GM18499 (cell line): ENCODE results near the gene ETFA.

Experiments
- ATAC-seq: cut with Tn5 transposase; IDR thresholded peaks from one replicate; pipeline ENCODE4 v1.9.1; 2021; ENCODE audit warnings: moderate number of reproducible peaks; ENCODE audit not compliant: insufficient read depth, unreplicated experiment

ETFA gene

DNA sequence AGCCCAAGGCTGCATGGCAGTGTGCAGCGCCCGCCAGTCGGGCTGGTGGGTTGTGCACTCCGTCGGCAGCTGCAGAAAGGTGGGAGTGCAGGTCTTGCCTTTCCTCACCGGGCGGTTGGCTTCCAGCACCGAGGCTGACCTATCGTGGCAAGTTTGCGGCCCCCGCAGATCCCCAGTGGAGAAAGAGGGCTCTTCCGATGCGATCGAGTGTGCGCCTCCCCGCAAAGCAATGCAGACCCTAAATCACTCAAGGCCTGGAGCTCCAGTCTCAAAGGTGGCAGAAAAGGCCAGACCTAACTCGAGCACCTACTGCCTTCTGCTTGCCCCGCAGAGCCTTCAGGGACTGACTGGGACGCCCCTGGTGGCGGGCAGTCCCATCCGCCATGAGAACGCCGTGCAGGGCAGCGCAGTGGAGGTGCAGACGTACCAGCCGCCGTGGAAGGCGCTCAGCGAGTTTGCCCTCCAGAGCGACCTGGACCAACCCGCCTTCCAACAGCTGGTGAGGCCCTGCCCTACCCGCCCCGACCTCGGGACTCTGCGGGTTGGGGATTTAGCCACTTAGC, 29.6 kb upstream of the ETFA start:
- ATAC-seq, result no peak

DNA sequence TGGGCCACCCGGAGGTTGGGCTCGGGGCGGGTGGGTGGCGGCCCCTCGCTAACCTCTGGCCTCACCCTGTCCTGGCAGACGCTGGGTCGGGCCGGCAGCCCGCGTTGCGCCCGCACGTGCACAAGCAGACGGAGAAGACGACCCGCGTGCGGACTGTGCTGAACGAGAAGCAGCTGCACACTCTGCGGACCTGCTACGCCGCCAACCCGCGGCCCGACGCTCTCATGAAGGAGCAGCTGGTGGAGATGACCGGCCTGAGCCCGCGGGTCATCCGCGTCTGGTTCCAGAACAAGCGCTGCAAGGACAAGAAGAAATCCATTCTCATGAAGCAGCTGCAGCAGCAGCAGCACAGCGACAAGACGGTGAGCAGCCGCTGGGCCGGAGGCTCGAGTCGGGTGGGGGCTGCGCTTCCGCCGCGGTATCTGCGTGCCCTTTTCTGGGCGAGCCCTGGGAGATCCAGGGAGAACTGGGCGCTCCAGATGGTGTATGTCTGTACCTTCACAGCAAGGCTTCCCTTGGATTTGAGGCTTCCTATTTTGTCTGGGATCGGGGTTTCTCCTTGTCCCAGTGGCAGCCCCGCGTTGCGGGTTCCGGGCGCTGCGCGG, 29.0 kb upstream of the ETFA start:
- ATAC-seq, result no peak

DNA sequence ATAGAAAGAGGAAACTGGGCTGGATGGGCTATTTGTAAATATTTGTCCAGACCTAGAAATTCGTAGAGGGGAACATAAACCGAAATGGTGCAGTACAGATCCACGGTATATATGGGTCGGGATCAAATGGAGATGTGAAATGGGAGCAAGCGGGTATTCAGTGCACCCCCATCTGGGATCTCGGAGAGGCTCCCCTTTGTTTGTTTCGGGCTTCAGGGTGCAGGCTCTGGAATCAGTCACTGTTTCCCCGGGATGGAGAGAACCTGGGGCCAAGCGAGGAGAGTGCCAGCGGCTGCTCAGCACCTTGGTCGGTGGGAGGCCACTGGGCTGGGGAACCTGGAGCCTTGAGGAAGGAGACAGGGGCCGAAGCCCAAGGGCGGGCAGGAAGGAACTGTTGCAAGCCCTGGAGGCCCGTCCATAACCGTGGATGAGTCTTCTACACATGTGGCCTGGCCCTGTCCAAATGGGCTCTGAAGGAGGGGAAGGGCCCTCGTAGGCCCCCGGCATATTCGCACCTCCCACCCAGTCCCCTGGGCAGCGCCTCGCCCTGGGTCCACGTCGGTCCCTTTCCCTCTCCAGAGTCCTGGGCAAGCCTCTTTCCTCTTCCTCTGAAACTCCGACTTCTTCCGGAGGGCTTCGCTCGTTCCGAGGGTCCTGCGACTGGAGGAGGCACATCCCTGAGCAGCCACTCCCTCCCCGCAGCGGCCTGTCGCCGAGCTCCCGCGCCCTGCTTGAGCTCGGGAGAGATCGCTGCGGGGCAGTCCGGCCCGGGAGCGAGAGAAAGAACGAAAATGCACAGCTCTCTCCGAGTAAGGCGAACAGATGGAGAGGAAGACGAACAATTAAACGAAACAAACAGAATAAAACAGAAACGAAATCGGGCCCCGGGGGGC, 28.3 kb upstream of the ETFA start:
- ATAC-seq, result no peak

DNA sequence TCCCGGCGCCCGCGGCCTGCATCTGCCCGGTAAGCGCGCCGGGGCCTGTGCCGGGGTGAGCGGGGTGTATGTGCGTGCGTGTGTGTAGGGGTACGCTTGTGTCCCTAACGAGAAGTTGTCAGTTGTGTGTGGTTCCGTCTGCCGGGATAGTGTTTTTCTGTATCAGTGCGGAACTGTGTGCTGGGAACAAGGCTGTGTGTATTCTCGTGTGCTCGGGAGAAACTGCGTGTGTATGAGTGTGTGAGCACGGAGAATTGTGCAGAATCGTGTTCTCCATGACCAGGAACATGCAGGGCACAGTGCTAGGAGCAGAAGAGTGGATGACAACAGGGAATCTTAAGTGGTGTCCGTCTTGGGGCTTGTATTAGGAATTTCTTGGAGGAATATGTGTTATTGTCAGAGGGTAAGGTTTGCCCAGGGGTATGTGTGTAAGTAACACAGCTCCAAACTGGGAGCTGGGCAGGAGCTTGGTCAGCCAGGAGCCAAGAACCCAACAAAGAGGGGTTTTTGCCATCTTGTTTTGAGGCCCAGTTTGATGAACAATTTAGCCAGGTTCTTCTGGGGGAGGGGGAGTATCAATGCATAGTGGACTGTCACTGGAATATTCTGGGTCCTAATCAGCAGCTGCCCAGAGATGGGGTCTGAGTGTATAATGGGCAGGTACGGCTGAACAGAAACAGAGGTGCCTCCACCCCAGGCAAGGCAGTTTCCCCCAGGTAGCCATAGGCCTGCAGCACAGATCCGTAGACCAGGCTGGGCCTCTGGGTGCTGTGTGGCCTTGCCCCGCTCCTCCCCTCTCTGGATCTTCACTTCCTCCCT, 27.4 kb upstream of the ETFA start:
- no peak for ATAC-seq

DNA sequence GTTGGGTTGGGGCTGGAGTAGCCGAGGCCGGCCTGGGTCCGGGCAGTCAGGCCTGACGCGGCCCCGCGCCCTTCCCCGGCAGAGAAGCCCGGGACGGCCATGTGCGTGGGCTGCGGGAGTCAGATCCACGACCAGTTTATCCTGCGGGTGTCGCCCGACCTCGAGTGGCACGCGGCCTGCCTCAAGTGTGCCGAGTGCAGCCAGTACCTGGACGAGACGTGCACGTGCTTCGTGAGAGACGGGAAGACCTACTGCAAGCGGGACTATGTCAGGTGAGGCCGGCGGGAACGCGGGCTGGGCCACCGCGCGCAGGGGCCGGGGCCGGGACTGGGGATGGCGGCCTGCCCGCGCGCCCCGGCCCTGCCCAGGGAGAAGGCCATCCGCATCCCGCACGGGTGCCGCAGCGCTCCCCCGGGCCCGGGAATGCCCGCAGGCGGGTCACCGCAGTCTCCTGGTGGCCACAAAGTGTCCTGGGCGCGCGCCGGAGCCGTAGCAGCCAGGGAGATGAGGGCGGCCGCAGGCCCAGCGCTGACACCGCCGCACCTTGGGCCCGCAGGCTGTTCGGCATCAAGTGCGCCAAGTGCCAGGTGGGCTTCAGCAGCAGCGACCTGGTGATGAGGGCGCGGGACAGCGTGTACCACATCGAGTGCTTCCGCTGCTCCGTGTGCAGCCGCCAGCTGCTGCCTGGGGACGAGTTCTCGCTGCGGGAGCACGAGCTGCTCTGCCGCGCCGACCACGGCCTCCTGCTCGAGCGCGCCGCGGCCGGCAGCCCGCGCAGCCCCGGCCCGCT, 26.6 kb upstream of the ETFA start:
- ATAC-seq, result no peak

DNA sequence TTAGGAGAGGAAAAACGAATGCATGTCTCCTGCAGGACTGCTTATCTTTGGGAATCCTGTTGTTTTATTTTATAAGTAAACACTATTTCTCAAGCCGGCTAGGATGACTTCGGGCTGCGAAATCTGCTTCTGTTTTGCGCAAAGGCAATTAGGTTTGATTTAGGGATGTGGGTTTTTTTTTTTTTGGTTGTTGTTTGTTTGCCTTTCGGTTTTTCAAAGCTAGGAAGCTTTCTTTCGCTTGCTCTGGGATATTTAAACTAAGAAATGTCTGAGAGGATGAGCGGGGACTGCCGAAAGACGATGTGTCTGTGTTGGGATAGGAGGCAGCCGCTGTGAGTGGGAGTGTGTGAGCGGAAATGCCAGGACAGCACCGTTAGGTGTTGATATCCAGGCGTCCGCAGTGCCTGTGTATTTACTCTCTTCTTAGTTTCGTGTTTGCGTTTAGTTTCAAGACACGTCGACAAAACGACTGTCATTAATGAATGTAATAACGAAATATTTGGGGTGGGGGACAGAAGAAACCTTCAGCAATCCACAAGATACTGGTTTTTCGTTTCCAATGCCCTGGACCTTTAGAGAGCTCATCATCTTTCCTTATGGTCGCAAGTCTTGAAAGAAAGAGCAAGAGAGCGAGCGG, 25.9 kb upstream of the ETFA start:
- no peak for ATAC-seq

DNA sequence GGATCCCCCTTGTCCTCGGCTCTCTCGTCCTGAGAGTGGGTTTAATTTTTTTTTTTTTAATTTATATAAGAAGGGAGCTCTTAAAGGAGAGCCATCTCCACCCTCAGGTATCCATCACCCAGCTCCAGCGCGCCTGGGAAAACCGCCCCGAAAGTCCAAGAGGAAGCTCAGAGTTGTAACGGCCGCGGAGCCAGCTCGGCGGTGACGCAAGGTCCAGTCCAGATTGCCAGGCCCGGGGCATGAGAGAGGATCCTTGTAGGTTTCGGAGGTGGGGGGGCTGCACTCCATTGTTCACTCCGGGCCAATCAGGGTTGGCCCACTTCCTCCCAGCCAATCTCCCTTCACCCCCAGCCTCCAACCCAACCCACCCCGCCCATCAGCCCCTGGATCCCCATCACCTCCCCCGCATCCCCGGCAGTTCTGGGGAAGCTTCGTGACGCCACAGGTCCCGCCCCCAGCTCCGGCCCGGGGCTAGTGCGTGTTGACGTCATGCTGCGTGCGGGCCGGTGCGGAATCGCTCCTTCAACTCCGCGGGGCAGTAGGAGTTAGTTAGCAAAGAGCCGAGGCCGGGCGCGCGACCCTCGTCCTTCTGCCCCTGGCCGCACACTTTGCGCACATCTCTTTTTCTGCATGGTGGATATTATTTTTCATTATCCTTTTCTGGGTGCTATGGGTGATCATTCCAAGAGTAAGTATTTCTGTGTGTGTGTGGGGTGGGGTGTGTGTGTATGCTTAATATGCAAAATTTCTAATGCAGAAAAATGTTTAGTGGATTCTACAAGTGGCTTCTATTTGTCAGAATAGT, 25.2 kb upstream of the ETFA start, which contains the start of gene ISL2:
Gene ISL2 (plus strand): TSS at position 520 of the 805 bp plus-strand sequence. CDS start 111 bp downstream, at position 631.
- no peak for ATAC-seq

DNA sequence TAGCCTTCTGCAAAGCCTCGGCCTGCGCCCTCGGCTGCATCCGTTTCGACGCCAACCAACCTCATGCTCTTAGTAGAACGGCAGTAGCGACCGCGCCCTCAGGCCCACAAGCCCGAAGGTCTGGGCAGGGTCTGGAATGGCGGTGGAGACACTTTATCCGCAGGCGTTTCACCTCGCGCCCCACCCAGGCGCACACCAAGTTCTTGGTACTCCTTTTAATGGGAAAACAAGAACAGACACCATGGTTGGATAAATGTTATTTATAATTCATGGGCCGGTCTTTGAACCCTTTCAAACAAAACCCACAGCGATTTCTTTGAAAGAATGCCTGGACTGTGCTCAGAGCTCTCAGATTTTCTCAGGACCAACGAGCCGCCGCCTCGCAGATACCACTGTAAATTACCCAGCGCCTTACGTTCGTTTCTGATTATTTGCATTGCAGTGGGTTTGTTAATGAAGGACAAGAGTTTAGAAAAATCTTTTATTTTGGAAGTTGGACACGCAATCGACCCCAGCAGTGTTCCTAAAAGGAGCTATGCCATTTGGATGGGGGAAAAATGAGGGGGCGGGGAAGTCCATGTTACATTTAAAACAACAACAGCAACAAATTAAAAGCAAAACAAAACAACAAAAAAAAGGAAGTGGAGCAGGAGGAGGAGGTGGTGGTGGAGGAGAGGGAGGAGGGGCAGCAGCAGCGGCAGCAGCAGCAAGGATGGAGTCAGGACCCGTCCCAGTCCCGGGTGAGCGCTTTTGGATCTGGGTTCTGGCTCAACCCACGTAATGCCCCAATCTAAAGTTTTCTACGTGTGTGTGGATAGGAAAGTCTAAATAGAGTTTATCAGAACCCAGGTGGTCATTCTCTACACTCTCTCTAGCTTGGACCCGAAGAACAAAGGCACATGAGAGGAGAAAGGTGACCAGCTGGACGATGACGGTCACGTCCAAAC, 24.3 kb upstream of the ETFA start:
- ATAC-seq, result no peak

DNA sequence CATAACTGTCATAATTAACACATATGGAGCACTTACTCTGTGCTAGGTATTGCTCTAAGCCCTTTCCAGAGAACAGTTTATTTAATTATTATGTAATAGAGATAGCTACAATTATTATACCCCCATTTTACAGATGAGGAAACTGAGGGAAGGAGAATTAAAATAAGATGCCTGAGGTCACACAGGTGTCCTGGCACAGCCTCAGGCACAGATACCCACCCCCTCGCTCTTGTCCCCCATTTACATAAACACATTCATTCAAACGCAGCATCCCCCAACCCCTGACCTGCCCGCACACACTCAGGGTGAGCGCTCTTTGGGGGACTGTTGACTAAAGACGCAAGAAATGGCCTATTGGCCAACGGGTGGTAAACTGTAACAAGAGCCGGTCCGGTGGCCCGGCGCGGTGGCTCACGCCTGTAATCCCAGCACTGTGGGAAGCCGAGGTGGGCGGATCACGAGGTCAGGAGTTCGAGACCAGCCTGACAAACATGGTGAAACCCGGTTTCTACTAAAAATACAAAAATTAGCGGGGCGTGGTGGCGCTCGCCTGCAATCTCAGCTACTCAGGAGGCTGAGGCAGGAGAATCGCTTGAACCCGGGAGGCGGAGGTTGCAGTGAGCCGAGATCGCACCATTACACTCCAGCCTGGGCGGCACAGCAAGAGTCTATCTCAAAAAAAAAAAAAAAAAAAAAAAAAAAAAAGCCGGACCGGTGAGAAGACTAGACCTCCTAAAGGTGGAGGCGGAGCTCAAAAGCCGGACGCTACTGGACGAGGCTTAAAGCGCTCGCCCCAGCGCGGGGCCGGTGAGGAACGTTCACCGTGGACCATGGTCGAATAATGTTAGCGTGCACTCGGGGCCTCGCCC, 23.4 kb upstream of the ETFA start:
- ATAC-seq, result no peak

DNA sequence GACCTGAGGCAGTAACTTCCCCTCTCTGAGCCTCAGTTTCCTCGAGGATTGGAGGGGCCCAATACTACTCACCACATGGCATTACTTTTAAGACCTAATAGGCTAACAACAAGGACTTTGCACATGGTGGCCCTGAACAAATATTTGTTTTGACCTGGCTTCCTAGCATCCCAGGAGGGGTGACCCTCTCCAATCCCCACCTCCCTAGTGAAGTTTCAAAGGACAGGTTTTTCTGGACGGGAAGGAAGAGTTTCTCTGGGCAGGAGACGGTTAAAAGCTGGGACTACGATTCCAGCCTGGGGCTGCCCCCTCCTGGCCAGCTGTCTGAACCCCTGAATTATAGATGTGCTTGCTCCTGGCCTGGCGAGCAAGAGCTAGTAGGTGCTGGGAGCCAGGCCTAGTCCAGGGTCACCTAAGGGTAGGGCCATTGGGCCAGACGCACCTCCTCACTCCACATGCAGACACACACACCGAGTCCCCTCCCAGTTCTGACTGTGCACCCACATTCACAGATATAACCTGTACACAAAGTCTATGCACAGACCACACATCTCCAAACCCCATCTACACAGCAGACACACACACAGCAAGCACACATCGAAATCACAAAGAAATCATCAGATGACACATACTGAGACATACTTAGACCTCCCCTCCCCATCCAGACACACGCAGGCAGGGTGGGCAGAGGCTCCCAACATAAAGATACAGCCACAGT, 22.6 kb upstream of the ETFA start:
- no peak for ATAC-seq

DNA sequence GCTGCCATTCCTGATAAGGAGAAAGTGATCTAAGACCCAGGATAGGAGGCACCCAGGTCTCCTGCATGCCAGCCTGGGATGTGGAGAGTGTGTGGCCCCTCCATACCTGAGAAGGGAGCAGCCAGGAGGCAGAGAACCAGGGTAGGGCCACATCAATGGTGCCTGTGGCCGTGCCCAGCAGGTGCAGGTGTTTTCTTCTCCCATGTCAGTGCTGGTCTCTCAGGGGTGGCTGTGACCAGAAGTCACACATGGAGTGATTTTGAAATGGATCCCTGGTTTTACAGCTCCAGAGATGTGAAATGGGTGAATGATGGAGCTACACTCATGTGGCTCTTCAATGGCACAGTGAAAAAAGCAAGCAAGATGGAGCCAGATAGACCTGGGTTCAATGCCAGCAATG, 22.0 kb upstream of the ETFA start:
- ATAC-seq, result no peak

DNA sequence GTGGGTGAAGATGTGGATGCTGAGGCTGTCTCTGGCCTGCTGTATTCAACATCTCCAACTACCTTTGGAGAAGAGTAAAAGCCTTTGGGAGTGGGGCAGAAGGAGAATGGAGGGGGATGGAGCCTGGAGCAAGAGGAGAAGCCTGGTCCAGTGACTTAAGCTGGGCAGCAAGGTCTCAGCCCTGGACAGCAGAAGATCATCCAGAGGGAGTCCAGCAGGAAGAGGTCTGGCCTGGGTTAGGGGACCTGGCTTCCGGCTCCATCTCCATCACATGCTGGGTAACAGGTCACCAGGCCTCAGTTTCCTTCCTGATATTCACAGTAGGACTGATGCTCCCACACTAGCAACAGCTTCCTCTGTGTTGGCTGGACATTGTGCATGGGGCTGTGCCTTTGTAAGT, 21.5 kb upstream of the ETFA start:
- ATAC-seq, result no peak

DNA sequence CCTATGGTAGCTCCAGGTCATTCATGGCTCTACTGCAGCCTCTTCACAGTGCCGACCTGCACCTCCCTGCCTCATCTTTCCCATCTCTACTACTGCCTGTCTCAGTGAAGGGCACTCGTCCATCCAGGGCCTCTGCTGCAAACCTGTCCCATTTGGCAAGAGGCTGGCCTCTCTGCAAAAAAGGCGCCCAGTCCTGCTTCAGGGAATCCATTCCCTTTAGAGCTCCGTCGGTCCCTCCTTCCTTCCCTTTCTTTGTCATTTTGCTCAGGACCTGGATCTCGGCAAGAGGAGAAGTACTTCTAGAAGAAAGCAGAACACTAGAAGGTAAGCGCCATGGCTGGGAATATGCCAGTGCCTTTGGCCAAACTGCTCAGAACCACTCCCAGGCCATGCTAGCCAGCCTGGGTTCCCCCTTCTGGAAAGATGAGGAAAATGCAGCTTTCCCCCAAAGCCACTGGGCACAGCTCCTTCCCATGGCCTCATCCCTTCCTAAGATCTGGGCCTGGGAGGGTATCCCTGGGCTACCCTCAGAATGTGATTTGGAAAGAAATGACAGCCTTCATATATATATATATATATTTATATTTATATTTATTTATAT, 18.9 kb upstream of the ETFA start:
- ATAC-seq, result no peak

DNA sequence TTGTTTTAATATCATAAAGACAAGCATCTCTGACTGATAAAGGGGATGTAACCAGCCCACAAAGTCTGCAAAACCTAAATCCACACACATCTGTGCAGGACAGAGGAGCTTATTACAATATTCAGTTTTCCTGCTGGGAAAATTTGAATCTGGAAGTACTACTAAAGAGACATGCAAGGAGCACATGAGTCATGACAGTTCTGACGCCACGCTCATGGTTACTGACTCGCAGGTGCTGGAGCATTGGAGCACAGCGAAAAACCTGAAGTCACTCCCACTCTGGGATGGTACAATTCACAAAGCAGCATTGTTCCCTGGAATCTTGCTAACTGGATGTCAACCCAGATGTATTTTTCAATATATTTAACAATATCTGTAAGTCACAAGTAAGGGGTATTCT, 17.7 kb upstream of the ETFA start:
- ATAC-seq, result no peak

DNA sequence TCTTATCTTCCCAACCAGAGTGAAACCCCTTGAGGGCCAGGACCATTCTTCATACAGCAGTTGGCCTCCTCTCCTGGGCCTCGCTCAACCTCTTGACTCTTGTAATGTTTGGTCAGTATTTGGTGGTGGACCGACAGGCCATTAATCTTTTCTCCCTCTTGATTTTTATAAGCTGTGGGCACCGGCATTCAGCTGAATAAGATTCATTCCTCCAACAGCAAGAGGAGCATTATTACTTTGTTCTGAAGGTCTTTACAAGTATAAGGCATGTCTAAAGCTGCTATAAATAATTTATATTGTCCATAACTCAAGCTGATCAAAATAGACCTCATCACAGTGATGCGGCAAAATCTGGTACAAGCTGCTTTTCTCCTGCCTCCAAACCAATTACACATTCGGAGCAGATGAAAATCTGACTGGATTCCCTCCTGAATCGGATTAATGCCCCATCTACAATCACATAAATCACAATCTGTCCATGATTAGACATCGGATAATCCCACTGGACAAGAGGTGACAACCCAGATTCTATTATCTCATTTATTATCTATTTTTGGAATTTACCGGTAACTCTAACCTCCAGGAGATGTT, 16.9 kb upstream of the ETFA start:
- no peak for ATAC-seq
